GM21367 (cell line): ENCODE measurements around the gene SEC24B.
"Not testable (repeated sequence)": the region's sequence is repeated elsewhere in the genome, so short reads cannot be mapped to it uniquely, and the experiment has no call there.

Source experiments
- ATAC-seq: cut with Tn5 transposase; IDR thresholded peaks from one replicate; pipeline ENCODE4 v1.9.1; 2021; ENCODE audit not compliant: unreplicated experiment

The SEC24B gene

DNA sequence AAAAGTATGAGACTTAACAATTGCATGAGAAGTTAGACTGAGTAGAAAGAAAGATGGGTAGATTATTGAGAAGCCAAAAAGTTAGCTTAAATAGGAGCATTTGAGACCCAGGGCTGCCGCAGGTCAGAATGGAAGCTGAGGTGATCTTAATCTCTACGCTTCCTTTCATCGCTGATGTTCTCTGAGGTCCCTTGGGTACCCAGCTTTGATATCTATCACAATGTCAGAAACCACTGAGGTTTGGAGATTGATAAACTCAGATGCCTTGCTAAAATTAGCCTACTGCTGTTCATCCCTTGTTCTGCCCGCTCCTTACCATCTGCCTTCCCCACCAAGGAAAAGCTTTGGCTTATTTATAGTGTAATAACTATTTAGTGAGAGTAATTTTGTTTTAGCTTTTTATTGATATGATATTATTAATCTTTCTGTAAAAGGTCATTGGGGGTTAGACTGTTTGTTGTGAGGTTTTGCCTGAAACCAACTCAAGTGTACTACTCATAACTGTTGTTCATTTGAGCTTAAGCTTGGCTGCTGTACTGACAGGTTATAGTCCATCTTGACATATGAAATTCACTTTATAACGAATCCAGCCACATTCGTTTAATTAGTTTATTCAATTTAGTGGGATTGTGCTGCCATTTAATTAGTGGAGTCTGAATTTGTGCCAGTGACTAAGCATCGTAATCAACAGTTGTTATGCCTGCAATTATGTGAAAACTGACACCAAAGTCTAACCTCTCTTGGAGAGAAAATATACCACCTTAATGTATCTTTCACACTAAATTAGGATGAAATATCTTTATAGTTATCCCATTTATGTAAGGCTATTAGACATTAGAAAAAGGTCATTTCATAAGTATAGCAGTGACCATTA is 141.6 kb downstream of the SEC24B start:
- ATAC-seq: no peak

- ATAC-seq: no peak
Measured at GRCh38 chr4:109576462-109576861, 142.8 kb downstream of the SEC24B start.

GRCh38 chr4:109578846-109579245 is 145.2 kb downstream of the SEC24B start:
- ATAC-seq: no peak

- ATAC-seq: not testable (repeated sequence)
Measured at GRCh38 chr4:109579997-109580396, 146.4 kb downstream of the SEC24B start.

DNA sequence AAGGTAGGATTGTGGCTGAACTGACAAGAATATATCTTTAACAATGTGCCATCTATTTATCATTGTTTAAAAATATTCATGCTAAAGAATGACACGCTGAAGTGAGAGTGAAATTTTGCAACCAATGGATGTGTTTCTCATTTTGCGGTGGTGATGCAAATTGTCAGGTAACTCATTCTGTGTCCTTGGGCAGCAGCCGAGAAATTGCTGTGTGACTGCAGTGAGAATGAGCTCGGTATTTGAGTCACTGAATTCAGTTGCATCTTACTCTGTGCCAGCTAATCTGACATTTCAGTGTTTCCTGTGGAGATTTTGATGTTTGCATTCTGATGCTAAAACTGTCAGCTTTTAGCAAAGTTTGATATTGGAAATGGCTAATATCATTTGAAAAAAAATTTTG is 154.6 kb downstream of the SEC24B start:
- ATAC-seq: peak; percentile 99

- ATAC-seq: no peak
Measured at GRCh38 chr4:109589119-109589518, 155.5 kb downstream of the SEC24B start.

DNA sequence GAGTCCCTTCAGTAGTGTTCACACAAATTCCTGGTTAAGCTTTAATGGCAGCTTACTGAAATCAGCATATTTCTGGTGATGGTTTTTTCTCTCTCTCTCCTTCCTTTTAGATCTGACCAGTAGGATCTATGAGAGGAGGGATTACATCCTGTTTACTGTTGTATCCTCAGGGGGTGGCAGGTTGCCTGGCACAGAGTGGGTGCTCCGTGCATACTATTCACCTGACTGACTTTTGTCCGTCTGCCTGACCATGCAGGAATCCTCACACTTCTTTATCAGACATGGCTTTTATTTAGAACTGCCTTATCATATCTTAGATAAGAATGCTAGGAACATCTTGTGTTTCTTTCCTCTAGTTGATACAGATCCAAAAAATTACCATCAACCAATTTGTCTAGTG is 156.0 kb downstream of the SEC24B start:
- no peak for ATAC-seq
